IMR-90 (cell line): ENCODE measurements around the gene SPG11. TPM values are rescaled to one million over a fixed set of nuclear protein-coding genes. Genes with fewer than 3 reads are reported as not detected.

Experiments used
- ATAC-seq: fragments of 200-7000 bp; cut with Tn5 transposase; 2 replicates; pipeline ENCODE4 v1.9.1; 2020; ENCODE audit warnings: low read depth, mild to moderate bottlenecking, moderate library complexity
- BruUV-seq: library from RNA; stranded (reverse); fragments of 400-500 nt; replicated peaks from 2 replicates; lab custom pipeline; 2021; lab: Mats Ljungman, UMichigan
- CTCF ChIA-PET: fragments of 300-600 bp; formaldehyde crosslinking; extraction: SDS; loops from one replicate; lab custom pipeline; 2021; ENCODE audit warnings: antibody characterized with exemption; lab: Yijun Ruan, JAX
- POLR2A ChIA-PET: fragments of 300-600 bp; sonication (Branson Sonifier 250); formaldehyde crosslinking; loops from one replicate; lab custom pipeline; 2022; ENCODE audit warnings: antibody characterized with exemption; ENCODE audit not compliant: unreplicated experiment; lab: Charles Lee
- DNase-seq: peaks from one replicate; pipeline ENCODE4 v3.0.0; 2013
- H2AFZ ChIP-seq: replicated peaks from 2 replicates; pipeline ENCODE3; 2013; ENCODE audit warnings: low read length, mild to moderate bottlenecking; ENCODE audit not compliant: poor library complexity
- H2AK5ac ChIP-seq: 2 replicates; pipeline ENCODE4 v1.6.1; 2013; ENCODE audit warnings: low read depth, low read length, inconsistent platforms
- H2AK9ac ChIP-seq: replicated peaks from 2 replicates; pipeline ENCODE3; 2013; ENCODE audit warnings: mild to moderate bottlenecking, low read depth, low read length, moderate library complexity; ENCODE audit not compliant: poor library complexity
- H2BK120ac ChIP-seq: 2 replicates; pipeline ENCODE4 v1.6.1; 2013; ENCODE audit warnings: low read depth, low read length, inconsistent platforms
- H2BK15ac ChIP-seq: 3 replicates; pipeline ENCODE4 v1.6.1; 2013; ENCODE audit warnings: low read depth, low read length, inconsistent platforms
- H2BK20ac ChIP-seq: 2 replicates; pipeline ENCODE4 v1.6.1; 2013; ENCODE audit warnings: low read depth, mild to moderate bottlenecking, inconsistent platforms, low read length, moderate library complexity
- H2BK5ac ChIP-seq: 2 replicates; pipeline ENCODE4 v1.6.1; 2013; ENCODE audit warnings: mild to moderate bottlenecking, low read depth, low read length, inconsistent platforms; ENCODE audit not compliant: poor library complexity, severe bottlenecking
- H3K14ac ChIP-seq: replicated peaks from 2 replicates; pipeline ENCODE4 v1.6.1; 2013; ENCODE audit warnings: low read depth, low read length, inconsistent platforms
- H3K18ac ChIP-seq: 2 replicates; pipeline ENCODE4 v1.6.1; 2013; ENCODE audit warnings: low read depth, low read length, control low read depth
- H3K23ac ChIP-seq: 2 replicates; pipeline ENCODE4 v1.6.1; 2013; ENCODE audit warnings: low read depth, low read length, inconsistent platforms
- H3K27ac ChIP-seq: 2 replicates; pipeline ENCODE4 v1.5.1; 2013; ENCODE audit warnings: mild to moderate bottlenecking, control low read depth, low read length; ENCODE audit not compliant: insufficient read depth
- H3K27me3 ChIP-seq: 2 replicates; pipeline ENCODE4 v1.6.1; 2013; ENCODE audit warnings: low read length; ENCODE audit not compliant: control insufficient read depth, insufficient read depth
- H3K36me3 ChIP-seq: 2 replicates; pipeline ENCODE4 v1.6.1; 2013; ENCODE audit warnings: low read length, mixed read lengths; ENCODE audit not compliant: control insufficient read depth, insufficient read depth
- H3K4ac ChIP-seq: 2 replicates; pipeline ENCODE4 v1.6.1; 2013; ENCODE audit warnings: low read depth, low read length, inconsistent platforms
- H3K4me1 ChIP-seq: 2 replicates; pipeline ENCODE4 v1.6.1; 2013; ENCODE audit warnings: low read length, mixed read lengths; ENCODE audit not compliant: control insufficient read depth, insufficient read depth
- H3K4me2 ChIP-seq: 2 replicates; pipeline ENCODE4 v1.6.1; 2013; ENCODE audit warnings: low read depth, mild to moderate bottlenecking, control low read depth, low read length, moderate library complexity
- H3K4me3 ChIP-seq: 2 replicates; pipeline ENCODE4 v1.5.1; 2013; ENCODE audit warnings: low read depth, mild to moderate bottlenecking, control low read depth, low read length, moderate library complexity; ENCODE audit not compliant: insufficient read depth
- H3K56ac ChIP-seq: 2 replicates; pipeline ENCODE4 v1.6.1; 2013; ENCODE audit warnings: low read length, inconsistent platforms; ENCODE audit not compliant: insufficient read depth; ENCODE audit errors: extremely low read depth
- H3K79me1 ChIP-seq, 2 experiments: 2 replicates each; pipeline ENCODE4 v1.6.1; 2013; ENCODE audit warnings: low read length in 2 of 2, inconsistent platforms in 1 of 2, low read depth in 1 of 2
- H3K9ac ChIP-seq: 2 replicates; pipeline ENCODE4 v1.6.1; 2013; ENCODE audit warnings: low read depth, low read length, control low read depth
- H3K9me1 ChIP-seq: 2 replicates; pipeline ENCODE4 v1.6.1; 2013; ENCODE audit warnings: low read length, inconsistent platforms; ENCODE audit not compliant: insufficient read depth
- H3K9me3 ChIP-seq: 2 replicates; pipeline ENCODE4 v1.6.1; 2013; ENCODE audit warnings: low read length; ENCODE audit not compliant: control insufficient read depth, insufficient read depth
- H4K20me1 ChIP-seq: 2 replicates; pipeline ENCODE4 v1.6.1; 2013; ENCODE audit warnings: low read length, inconsistent platforms; ENCODE audit not compliant: insufficient read depth
- H4K5ac ChIP-seq: 2 replicates; pipeline ENCODE4 v1.6.1; 2013; ENCODE audit warnings: mild to moderate bottlenecking, low read depth, low read length, control low read depth
- H4K8ac ChIP-seq, 2 experiments: 2 replicates each; pipeline ENCODE4 v1.6.1; 2013; ENCODE audit warnings: low read depth in 2 of 2, low read length in 2 of 2, control low read depth in 1 of 2, inconsistent platforms in 1 of 2
- H4K91ac ChIP-seq: 2 replicates; pipeline ENCODE4 v1.6.1; 2013; ENCODE audit warnings: low read depth, low read length, inconsistent platforms; ENCODE audit not compliant: insufficient read depth
- BHLHE40 ChIP-seq: fragments of 150-350 bp; IDR thresholded peaks from 2 replicates; pipeline ENCODE4 v1.6.1; 2016; ENCODE audit warnings: mild to moderate bottlenecking, low read depth, low read length
- CEBPB ChIP-seq: IDR thresholded peaks from 2 replicates; pipeline ENCODE4 v1.6.1; 2012; ENCODE audit warnings: low read depth, low read length, improper control_type of control experiment
- CHD1 ChIP-seq: IDR thresholded peaks from 2 replicates; pipeline ENCODE4 v1.6.1; 2012; ENCODE audit warnings: low read depth, low read length, improper control_type of control experiment
- FOS ChIP-seq: fragments of 150-350 bp; IDR thresholded peaks from 2 replicates; pipeline ENCODE4 v1.6.1; 2016; ENCODE audit warnings: low read depth, low read length
- MAFK ChIP-seq: IDR thresholded peaks from 2 replicates; pipeline ENCODE4 v1.6.1; 2012; ENCODE audit warnings: low read depth, low read length, improper control_type of control experiment
- MAZ ChIP-seq: IDR thresholded peaks from 2 replicates; pipeline ENCODE4 v1.6.1; 2012; ENCODE audit warnings: low read depth, mild to moderate bottlenecking, low read length, improper control_type of control experiment, moderate library complexity, borderline replicate concordance
- MXI1 ChIP-seq: IDR thresholded peaks from 2 replicates; pipeline ENCODE4 v1.6.1; 2012; ENCODE audit warnings: low read depth, mild to moderate bottlenecking, low read length, moderate library complexity, borderline replicate concordance
- NFE2L2 ChIP-seq: fragments of 150-350 bp; IDR thresholded peaks from 2 replicates; pipeline ENCODE4 v1.6.1; 2016; ENCODE audit warnings: low read depth, mild to moderate bottlenecking, low read length
- POLR2A ChIP-seq: IDR thresholded peaks from 2 replicates; pipeline ENCODE4 v1.6.1; 2012; ENCODE audit warnings: mild to moderate bottlenecking, low read depth, low read length
- RAD21 ChIP-seq: IDR thresholded peaks from 2 replicates; pipeline ENCODE4 v1.6.1; 2012; ENCODE audit warnings: low read length, improper control_type of control experiment
- RCOR1 ChIP-seq: IDR thresholded peaks from 2 replicates; pipeline ENCODE4 v1.6.1; 2012; ENCODE audit warnings: mild to moderate bottlenecking, low read length, improper control_type of control experiment; ENCODE audit not compliant: insufficient replicate concordance
- RFX5 ChIP-seq: IDR thresholded peaks from 2 replicates; pipeline ENCODE4 v1.8.0; 2012; ENCODE audit warnings: low read depth, mild to moderate bottlenecking, low read length, moderate library complexity
- SMC3 ChIP-seq: fragments of 150-350 bp; IDR thresholded peaks from 2 replicates; pipeline ENCODE4 v1.6.1; 2016; ENCODE audit warnings: low read depth, mild to moderate bottlenecking, antibody characterized with exemption, low read length, moderate library complexity
- USF2 ChIP-seq: fragments of 150-350 bp; IDR thresholded peaks from 2 replicates; pipeline ENCODE4 v1.6.1; 2017; ENCODE audit warnings: mild to moderate bottlenecking, antibody characterized with exemption, low read length, low read depth
- WGBS, 2 experiments: methylation state at CpG; one replicate each; pipeline versions ENCODE4 v1.1.5 to v1.1.7; 2013; ENCODE audit warnings: missing lambda C conversion rate in 2 of 2; ENCODE audit not compliant: insufficient read length in 1 of 2; ENCODE audit errors: extremely low coverage in 2 of 2; 5-methylcytosine and 5-hydroxymethylcytosine counted together
- dilution Hi-C: fragments of 300-500 bp; cut with HindIII; formaldehyde crosslinking; loops from one replicate; pipeline ENCODE4 v1.14.3; 2018; ENCODE audit warnings: low sequenced_read_pairs; ENCODE audit not compliant: unreplicated experiment
- in situ Hi-C: fragments of 300-500 bp; cut with MboI; formaldehyde crosslinking; loops from 3 replicates; pipeline ENCODE4 v1.14.3; 2019; ENCODE audit warnings: low sequenced_read_pairs, inconsistent platforms, mixed read lengths
- intact Hi-C: fragments of 100-400 bp; cut with micrococcal nuclease; formaldehyde crosslinking; loops from 2 replicates; pipeline ENCODE4 v1.10.0; 2022
- polyA plus RNA-seq, 3 experiments: library from polyadenylated mRNA; depleted of rRNA; stranded (reverse); fragments of >200 nt; gene quantifications; 2 replicates each; pipeline ENCODE4 v1.2.3, GENCODE V29; 2012; ENCODE audit warnings: low replicate concordance in 1 of 3
- total RNA-seq: library from RNA; depleted of rRNA; stranded (reverse); fragments of >200 nt; gene quantifications from 2 replicates; pipeline ENCODE4 v1.2.3, GENCODE V29; 2012
- TF ChIP-seq, protein P1 (sequence below): fragments of 150-350 bp; IDR thresholded peaks from 2 replicates; pipeline ENCODE4 v1.6.1; 2016; ENCODE audit warnings: low read depth, mild to moderate bottlenecking, low read length, moderate library complexity, borderline replicate concordance
- TF ChIP-seq, protein P2 (sequence below): conservative IDR thresholded peaks from 2 replicates; pipeline ENCODE4 v1.5.1; 2012; ENCODE audit warnings: mild to moderate bottlenecking, low read depth, low read length, improper control_type of control experiment

SPG11 gene
- total and polyA plus RNA-seq, 2 of the 4 experiments (the other 2 are of a cell fraction) = 30.8 to 32.6 TPM

DNA sequence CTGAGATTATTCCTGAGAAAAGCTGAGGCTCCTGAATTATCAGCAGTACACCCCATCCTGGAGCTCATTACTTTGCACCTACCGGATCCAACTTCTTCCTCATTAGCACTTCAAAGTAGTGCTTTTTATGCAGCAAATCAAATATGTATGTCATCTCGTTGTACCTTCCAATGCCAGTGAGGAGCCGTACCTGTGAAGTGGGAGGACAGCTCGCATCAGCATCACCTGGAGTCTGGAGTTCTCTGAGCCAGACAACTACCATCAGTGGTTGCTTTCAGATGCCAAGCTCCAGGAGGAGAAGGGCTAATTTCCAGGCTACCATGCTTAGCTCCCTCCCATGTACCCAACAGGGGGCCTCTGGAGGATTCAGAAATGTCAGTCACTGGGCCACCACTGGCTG lies 94.1 kb downstream of the SPG11 start:
- Histone ChIP-seq H2AK9ac (no peak overlapping the region), H3K36me3 (peaks cover 51% of the 10 kb centered on the region), H3K4me3 (no peak overlapping the region), H3K4ac (no peak overlapping the region), H3K14ac (no peak overlapping the region), H3K27ac (no peak overlapping the region), H3K56ac (no peak overlapping the region), H3K9ac (no peak overlapping the region), H4K5ac (no peak overlapping the region), H2BK5ac (no peak overlapping the region), H3K27me3 (no peaks in the 10 kb centered on the region), H3K9me3 (peaks cover 7% of the 10 kb centered on the region), H2BK15ac (no peak overlapping the region), H3K18ac (no peak overlapping the region), H2BK20ac (no peak overlapping the region), H2AFZ (no peak overlapping the region), H3K4me2 (no peak overlapping the region), H3K79me1 (peaks cover 0 to 7% of the 10 kb centered on the region in 2 experiments; a peak in 1 of 4 replicates), H3K9me1 (peaks cover 11% of the 10 kb centered on the region; the same call in 1 of the 2 replicates), H3K23ac (no peak overlapping the region), H4K20me1 (peaks cover 5% of the 10 kb centered on the region; the same call in 1 of the 2 replicates), H4K91ac (no peak overlapping the region), H3K4me1 (peaks cover 3% of the 10 kb centered on the region), H2AK5ac (no peak overlapping the region), H4K8ac (no peak overlapping the region), H2BK120ac (no peak overlapping the region)
- in situ Hi-C loops (no loop called here), intact Hi-C loops (no loop called here), dilution Hi-C loops (no loop called here)
- no TSS peak for BruUV-seq
- ChIA-PET POLR2A (no interaction called here), CTCF (interaction anchor here (0.7 kb wide), 1 partner anchor 108 kb away, joined by 3 read pairs; no protein-coding TSS in a partner anchor)
- no CpG with 5 or more reads among the region's 4 CpGs for WGBS, 2 experiments
- ATAC-seq (no peak), DNase-seq (no peak)
- TF ChIP-seq RCOR1 (no peak), FOS (no peak), SMC3 (no peak), MAZ (no peak), CHD1 (no peak), RFX5 (no peak), MXI1 (no peak), BHLHE40 (no peak), POLR2A (no peak), USF2 (no peak), RAD21 (no peak), MAFK (no peak), NFE2L2 (no peak), CEBPB (no peak)
- TF ChIP-seq, protein P1, sequence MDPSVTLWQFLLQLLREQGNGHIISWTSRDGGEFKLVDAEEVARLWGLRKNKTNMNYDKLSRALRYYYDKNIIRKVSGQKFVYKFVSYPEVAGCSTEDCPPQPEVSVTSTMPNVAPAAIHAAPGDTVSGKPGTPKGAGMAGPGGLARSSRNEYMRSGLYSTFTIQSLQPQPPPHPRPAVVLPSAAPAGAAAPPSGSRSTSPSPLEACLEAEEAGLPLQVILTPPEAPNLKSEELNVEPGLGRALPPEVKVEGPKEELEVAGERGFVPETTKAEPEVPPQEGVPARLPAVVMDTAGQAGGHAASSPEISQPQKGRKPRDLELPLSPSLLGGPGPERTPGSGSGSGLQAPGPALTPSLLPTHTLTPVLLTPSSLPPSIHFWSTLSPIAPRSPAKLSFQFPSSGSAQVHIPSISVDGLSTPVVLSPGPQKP = no peak
- TF ChIP-seq, protein P2, sequence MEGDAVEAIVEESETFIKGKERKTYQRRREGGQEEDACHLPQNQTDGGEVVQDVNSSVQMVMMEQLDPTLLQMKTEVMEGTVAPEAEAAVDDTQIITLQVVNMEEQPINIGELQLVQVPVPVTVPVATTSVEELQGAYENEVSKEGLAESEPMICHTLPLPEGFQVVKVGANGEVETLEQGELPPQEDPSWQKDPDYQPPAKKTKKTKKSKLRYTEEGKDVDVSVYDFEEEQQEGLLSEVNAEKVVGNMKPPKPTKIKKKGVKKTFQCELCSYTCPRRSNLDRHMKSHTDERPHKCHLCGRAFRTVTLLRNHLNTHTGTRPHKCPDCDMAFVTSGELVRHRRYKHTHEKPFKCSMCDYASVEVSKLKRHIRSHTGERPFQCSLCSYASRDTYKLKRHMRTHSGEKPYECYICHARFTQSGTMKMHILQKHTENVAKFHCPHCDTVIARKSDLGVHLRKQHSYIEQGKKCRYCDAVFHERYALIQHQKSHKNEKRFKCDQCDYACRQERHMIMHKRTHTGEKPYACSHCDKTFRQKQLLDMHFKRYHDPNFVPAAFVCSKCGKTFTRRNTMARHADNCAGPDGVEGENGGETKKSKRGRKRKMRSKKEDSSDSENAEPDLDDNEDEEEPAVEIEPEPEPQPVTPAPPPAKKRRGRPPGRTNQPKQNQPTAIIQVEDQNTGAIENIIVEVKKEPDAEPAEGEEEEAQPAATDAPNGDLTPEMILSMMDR = no peak
